Mesenchymal stem cell (in vitro differentiated cells and primary cell): ENCODE measurements around the gene MMP21.

Source experiments
- DNase-seq: peaks from one replicate; pipeline ENCODE4 v3.0.0-alpha.2; 2013
- H2AFZ ChIP-seq: one replicate; pipeline ENCODE4 v1.6.1; 2013; ENCODE audit warnings: low read depth, mild to moderate bottlenecking, control low read depth, inconsistent platforms, low read length, moderate library complexity
- H2AK5ac ChIP-seq: 2 replicates; pipeline ENCODE4 v1.6.1; 2013; ENCODE audit warnings: low read length, moderate library complexity, mild to moderate bottlenecking, inconsistent platforms; ENCODE audit not compliant: severe bottlenecking
- H2BK120ac ChIP-seq: one replicate; pipeline ENCODE4 v1.6.1; 2013; ENCODE audit warnings: low read depth, mild to moderate bottlenecking, inconsistent platforms, low read length, moderate library complexity
- H2BK12ac ChIP-seq, 2 experiments: one replicate each; pipeline ENCODE4 v1.6.1; 2013; ENCODE audit warnings: inconsistent platforms in 2 of 2, low read length in 2 of 2, mild to moderate bottlenecking in 2 of 2, moderate library complexity in 2 of 2, control low read depth in 1 of 2
- H2BK15ac ChIP-seq: one replicate; pipeline ENCODE4 v1.6.1; 2013; ENCODE audit warnings: mild to moderate bottlenecking, low read depth, inconsistent platforms; ENCODE audit not compliant: poor library complexity, severe bottlenecking
- H2BK5ac ChIP-seq: 2 replicates; pipeline ENCODE4 v1.6.1; 2013; ENCODE audit warnings: low read depth, mild to moderate bottlenecking, low read length, control low read depth, inconsistent platforms; ENCODE audit not compliant: poor library complexity, severe bottlenecking
- H3K14ac ChIP-seq, 2 experiments: one replicate each; pipeline ENCODE4 v1.6.1; 2013; ENCODE audit warnings: inconsistent platforms in 2 of 2, low read length in 2 of 2, control low read depth in 1 of 2, mild to moderate bottlenecking in 1 of 2, moderate library complexity in 1 of 2
- H3K18ac ChIP-seq, 2 experiments: one replicate each; pipeline ENCODE4 v1.6.1; 2013; ENCODE audit warnings: inconsistent platforms in 2 of 2, low read length in 2 of 2, control low read depth in 1 of 2, low read depth in 1 of 2, mild to moderate bottlenecking in 1 of 2
- H3K23ac ChIP-seq, 2 experiments: one replicate each; pipeline ENCODE4 v1.6.1; 2013; ENCODE audit warnings: inconsistent platforms in 2 of 2, low read length in 2 of 2, mild to moderate bottlenecking in 2 of 2, moderate library complexity in 2 of 2, control low read depth in 1 of 2
- H3K27ac ChIP-seq: 2 replicates; pipeline ENCODE4 v1.5.1; 2013; ENCODE audit warnings: mild to moderate bottlenecking, moderate library complexity, low read length, control low read depth, inconsistent platforms; ENCODE audit not compliant: poor library complexity, severe bottlenecking
- H3K27me3 ChIP-seq, 2 experiments: 2 replicates each; pipeline versions ENCODE4 v1.6.1 to v1.7.0; 2013; ENCODE audit warnings: low read length in 2 of 2, mild to moderate bottlenecking in 2 of 2, moderate library complexity in 2 of 2, control low read depth in 1 of 2, inconsistent platforms in 1 of 2; ENCODE audit not compliant: control insufficient read depth in 1 of 2, insufficient read depth in 1 of 2
- H3K36me3 ChIP-seq, 2 experiments: 2 replicates each; pipeline versions ENCODE4 v1.6.1 to v1.7.0; 2013; ENCODE audit warnings: low read length in 2 of 2, control low read depth in 1 of 2, inconsistent platforms in 1 of 2, low read depth in 1 of 2, mild to moderate bottlenecking in 1 of 2; ENCODE audit not compliant: insufficient read depth in 2 of 2, control insufficient read depth in 1 of 2
- H3K4ac ChIP-seq, 2 experiments: one replicate each; pipeline ENCODE4 v1.6.1; 2013; ENCODE audit warnings: inconsistent platforms in 2 of 2, low read length in 2 of 2, mild to moderate bottlenecking in 2 of 2, moderate library complexity in 2 of 2, control low read depth in 1 of 2, low read depth in 1 of 2
- H3K4me1 ChIP-seq: 2 replicates; pipeline ENCODE4 v1.6.1; 2013; ENCODE audit warnings: low read depth, low read length, control low read depth; ENCODE audit not compliant: control insufficient read depth, insufficient read depth
- H3K4me2 ChIP-seq: 2 replicates; pipeline ENCODE4 v1.6.1; 2013; ENCODE audit warnings: low read length, mild to moderate bottlenecking, inconsistent platforms; ENCODE audit not compliant: poor library complexity, severe bottlenecking
- H3K4me3 ChIP-seq, 2 experiments: 2 replicates each; pipeline versions ENCODE4 v1.5.1 to v1.7.0; 2013; ENCODE audit warnings: low read length in 2 of 2, mild to moderate bottlenecking in 2 of 2, control low read depth in 1 of 2, low read depth in 1 of 2; ENCODE audit not compliant: insufficient read depth in 1 of 2
- H3K79me1 ChIP-seq: replicated peaks from 2 replicates; pipeline ENCODE4 v1.6.1; 2013; ENCODE audit warnings: mild to moderate bottlenecking, control low read depth, low read length, inconsistent platforms; ENCODE audit not compliant: poor library complexity, severe bottlenecking
- H3K9ac ChIP-seq: 2 replicates; pipeline ENCODE4 v1.7.0; 2013; ENCODE audit warnings: mild to moderate bottlenecking, low read length, moderate library complexity
- H3K9me3 ChIP-seq: 2 replicates; pipeline ENCODE4 v1.7.0; 2013; ENCODE audit warnings: mild to moderate bottlenecking, low read length; ENCODE audit not compliant: control insufficient read depth
- H4K8ac ChIP-seq: one replicate; pipeline ENCODE4 v1.6.1; 2013; ENCODE audit warnings: inconsistent platforms, mild to moderate bottlenecking, low read length, moderate library complexity
- H4K91ac ChIP-seq: one replicate; pipeline ENCODE4 v1.6.1; 2013; ENCODE audit warnings: mild to moderate bottlenecking, low read length, inconsistent platforms
- WGBS: methylation state at CpG from one replicate; pipeline ENCODE4 v1.1.7; 2013; ENCODE audit warnings: mixed read lengths; 5-methylcytosine and 5-hydroxymethylcytosine counted together
- small RNA-seq: library from polyadenylated mRNA; stranded (forward); fragments of <200 nt; extraction: miRNeasy Mini kit (QIAGEN cat#:217004); gene quantifications from one replicate; pipeline ENCODE3, GENCODE V24; 2013; ENCODE audit warnings: low read depth

The MMP21 gene

DNA sequence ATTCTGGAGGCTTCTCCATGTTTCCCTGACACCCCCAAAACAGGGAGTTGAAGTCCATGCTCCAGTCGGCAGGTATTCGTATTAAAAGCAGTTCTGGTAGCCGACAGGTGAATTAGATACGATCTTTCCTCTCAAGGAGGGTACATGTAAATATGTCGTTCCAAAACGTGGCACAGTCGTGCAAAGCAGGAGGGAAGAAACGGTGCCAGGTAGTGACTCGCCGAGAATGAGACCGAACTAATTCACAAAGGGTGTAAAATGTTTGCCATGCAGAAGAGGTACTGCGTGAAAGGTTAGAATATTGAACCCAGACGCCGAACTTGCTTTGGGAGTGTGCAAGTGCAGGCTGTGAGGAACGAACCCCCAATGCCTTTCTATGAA is 55.6 kb downstream of the MMP21 start:
- H2BK120ac ChIP-seq = peak overlapping the region; percentile 93
- peak overlapping the region; percentile 96 to 99 for H3K4me3 ChIP-seq
- H2AK5ac ChIP-seq = peak overlapping the region; percentile 13
- peak overlapping the region; percentile 86 to 98 for H3K18ac ChIP-seq
- H3K36me3 ChIP-seq = peaks cover 2 to 39% of the 10 kb centered on the region in 2 experiments
- H3K14ac ChIP-seq = peak overlapping the region; percentile 83 to 99
- no peaks in the 10 kb centered on the region for H3K9me3 ChIP-seq
- H3K4me2 ChIP-seq = peak overlapping the region; percentile 64
- peak overlapping the region; percentile 96 for H2AFZ ChIP-seq
- no peak overlapping the region for H2BK15ac ChIP-seq
- H3K4me1 ChIP-seq = peaks cover 6% of the 10 kb centered on the region
- WGBS = 1% methylated on average over 15 of the region's 15 CpGs
- H3K4ac ChIP-seq = peak overlapping the region; percentile 77 to 96
- peak overlapping the region in 1 of 2 experiments; percentile 6 for H2BK12ac ChIP-seq
- no peak overlapping the region for H3K23ac ChIP-seq
- peak overlapping the region; percentile 100 for H4K8ac ChIP-seq
- peak overlapping the region; percentile 65 for H3K27ac ChIP-seq
- H3K9ac ChIP-seq = peak overlapping the region; percentile 99
- no peaks in the 10 kb centered on the region for H3K27me3 ChIP-seq
- no peak for DNase-seq
- H2BK5ac ChIP-seq = peak overlapping the region; percentile 85
- H4K91ac ChIP-seq = no peak overlapping the region
- H3K79me1 ChIP-seq = peaks cover 23% of the 10 kb centered on the region

DNA sequence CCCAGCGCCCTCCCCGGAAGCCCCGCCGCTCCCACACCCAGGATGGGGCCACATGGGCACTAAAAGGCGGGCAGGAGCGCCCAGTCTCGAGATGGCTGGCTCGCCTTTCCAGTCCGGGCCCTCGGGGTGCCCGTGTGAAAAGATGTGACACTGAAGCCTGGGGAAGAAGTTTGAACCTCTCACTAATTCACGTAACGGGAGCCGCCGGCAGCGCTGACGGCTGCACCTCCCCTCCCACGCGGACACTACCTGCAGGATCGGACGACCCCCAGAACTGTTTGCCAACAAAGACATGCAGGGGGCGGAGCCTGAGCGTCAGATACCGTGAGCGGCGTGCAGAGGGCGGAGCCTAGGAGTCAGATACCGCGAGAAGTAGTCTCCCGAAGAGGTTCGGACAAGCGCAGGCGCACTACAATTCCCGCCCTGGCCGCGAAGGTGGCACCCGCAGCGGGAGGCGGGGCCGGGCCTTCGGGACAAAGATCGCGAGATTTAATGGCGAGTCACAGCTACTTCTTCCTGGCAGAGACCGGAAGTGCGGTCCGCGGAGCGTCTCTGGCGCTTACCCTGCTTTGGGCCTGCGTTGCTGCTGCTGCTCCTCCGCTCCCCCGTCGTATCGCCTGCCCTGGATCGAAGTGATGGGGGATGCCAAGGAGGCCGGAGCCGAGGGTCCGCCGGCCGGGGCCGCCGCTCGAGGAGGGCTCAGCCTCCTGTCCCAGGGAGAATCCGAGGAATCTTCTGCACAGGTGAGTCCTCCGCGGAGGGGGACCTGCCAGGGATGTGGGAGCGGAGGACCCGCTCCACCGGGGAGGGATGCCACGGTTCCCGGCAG is 56.2 kb downstream of the MMP21 start, which contains the start of gene EDRF1:
Gene EDRF1 (plus strand): TSS at position 537 of the 829 bp plus-strand sequence. CDS start 99 bp downstream, at position 636.
- Histone ChIP-seq H3K27ac (peak within 1 kb of the TSS; percentile 65), H4K91ac (peak within 1 kb of the TSS; percentile 94), H3K18ac (peak within 1 kb of the TSS; percentile 97 to 98), H3K4me3 (peak within 1 kb of the TSS; percentile 96 to 99), H2BK120ac (peak within 1 kb of the TSS; percentile 93), H2BK5ac (peak within 1 kb of the TSS; percentile 85), H3K4me1 (peaks cover 6% of the 10 kb centered on the region), H2AK5ac (peak within 1 kb of the TSS; percentile 13), H3K23ac (peak within 1 kb of the TSS in 1 of 2 experiments; percentile 85), H3K9me3 (no peaks in the 10 kb centered on the region), H3K36me3 (peaks cover 0 to 33% of the 10 kb centered on the region in 2 experiments), H4K8ac (peak within 1 kb of the TSS; percentile 100), H2BK12ac (peak within 1 kb of the TSS in 1 of 2 experiments; percentile 6), H3K79me1 (peaks cover 20% of the 10 kb centered on the region), H3K9ac (peak within 1 kb of the TSS; percentile 99), H3K4ac (peak within 1 kb of the TSS; percentile 77 to 96), H2AFZ (peak within 1 kb of the TSS; percentile 96), H2BK15ac (no peak within 1 kb of the TSS), H3K4me2 (peak within 1 kb of the TSS; percentile 83), H3K27me3 (no peaks in the 10 kb centered on the region), H3K14ac (peak within 1 kb of the TSS; percentile 83 to 99)
- DNase-seq = peak; percentile 98
- WGBS = under 1% methylated on average over 72 of the region's 72 CpGs

Small RNA genes lying within 50 kb of the gene (small RNA-seq; reads per million reads assigned to genes)
- 1.2 reads per million for gene MIR4484
